Epidermal melanocyte (primary cell): ENCODE measurements around the gene ERGIC1.

Experiments
- DNase-seq: peaks from one replicate; pipeline ENCODE4 v3.0.0; 2011; ENCODE audit warnings: low spot score; ENCODE audit not compliant: insufficient read length

ERGIC1 gene

DNA sequence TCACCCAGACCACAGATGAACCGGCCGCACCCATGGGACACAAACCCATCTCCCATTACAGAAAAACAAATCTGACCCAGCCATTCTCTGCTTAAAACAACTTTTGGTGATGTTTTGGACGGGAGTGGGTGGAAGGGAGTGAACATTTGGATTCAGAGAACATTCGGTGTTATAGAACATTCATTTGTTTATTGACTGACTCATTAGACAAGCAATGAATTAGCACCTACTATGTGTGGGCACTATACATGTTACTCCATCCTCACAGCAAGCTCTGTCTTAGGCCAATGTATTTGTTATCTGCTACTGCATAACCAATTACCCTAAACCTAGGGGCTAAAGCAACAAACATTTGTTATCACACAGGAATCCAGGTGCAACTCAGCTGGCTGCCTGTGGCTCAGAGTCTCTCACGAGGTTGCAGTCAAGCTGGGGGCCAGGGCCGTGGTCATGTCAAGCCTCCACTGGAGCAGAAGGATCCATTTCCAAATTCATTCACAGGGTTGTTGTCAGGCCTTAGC, 5.1 kb upstream of the ERGIC1 start:
- no peak for DNase-seq

DNA sequence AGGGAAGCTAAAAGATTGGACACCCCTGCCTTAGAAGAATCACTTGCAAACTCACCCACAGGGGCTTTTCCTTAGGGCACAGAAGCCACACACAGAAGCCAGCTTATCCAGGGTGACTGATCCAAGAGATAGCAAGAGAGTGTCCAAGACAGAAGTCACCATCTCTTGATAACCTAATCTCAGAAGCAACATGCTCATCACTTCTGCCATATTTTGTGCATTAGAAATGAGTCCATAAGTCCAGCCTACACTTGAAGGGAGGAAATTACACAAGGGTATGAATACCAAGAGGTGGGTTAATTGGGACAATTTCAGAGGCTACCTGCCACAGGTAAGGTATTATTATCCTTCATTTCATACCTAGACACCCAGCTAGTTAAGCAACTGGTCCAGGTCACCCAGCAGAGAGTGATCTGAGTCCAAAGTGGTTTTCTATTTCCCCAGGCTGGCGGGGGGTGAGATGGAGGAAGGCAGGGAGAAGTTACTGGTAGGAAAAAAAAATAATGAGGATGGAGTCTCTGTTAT, 3.7 kb upstream of the ERGIC1 start:
- no peak for DNase-seq

DNA sequence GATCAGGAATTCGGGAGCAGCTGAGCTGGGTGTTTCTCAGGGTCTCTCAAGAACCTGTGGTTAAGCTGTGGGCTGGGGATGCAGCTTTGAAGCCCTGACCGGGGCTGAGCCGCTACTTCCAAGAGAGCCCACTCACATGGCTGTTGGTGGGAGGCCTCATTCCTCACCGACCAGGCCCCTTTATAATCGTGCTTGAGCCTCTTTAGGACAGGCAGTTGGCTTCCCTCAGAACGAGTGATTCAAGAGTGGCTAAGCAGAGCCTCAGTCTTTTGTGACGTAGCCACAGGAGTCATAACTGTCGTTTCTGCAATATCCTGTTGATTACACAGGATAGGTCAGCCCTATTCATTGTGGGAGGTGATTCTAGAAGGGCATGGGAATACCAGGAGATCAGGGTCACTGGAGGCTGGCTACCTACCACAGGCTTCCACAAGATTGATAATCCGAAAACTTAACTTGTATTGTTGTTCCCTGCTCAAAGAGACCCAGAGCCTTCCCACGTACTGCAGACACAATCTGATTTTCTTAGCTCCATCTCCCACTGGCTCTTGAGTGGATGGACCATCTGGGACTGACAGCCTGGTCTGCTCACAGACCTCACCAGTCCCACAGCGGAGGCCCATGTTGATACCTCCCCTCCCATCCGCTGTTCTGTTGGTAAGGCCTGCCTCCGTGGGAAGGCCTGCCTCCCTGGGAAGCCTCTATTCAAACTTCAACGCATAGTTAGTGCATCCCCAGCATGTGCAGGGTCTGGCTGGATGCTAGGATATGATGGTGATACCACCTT, 3.0 kb upstream of the ERGIC1 start:
- DNase-seq, result no peak

DNA sequence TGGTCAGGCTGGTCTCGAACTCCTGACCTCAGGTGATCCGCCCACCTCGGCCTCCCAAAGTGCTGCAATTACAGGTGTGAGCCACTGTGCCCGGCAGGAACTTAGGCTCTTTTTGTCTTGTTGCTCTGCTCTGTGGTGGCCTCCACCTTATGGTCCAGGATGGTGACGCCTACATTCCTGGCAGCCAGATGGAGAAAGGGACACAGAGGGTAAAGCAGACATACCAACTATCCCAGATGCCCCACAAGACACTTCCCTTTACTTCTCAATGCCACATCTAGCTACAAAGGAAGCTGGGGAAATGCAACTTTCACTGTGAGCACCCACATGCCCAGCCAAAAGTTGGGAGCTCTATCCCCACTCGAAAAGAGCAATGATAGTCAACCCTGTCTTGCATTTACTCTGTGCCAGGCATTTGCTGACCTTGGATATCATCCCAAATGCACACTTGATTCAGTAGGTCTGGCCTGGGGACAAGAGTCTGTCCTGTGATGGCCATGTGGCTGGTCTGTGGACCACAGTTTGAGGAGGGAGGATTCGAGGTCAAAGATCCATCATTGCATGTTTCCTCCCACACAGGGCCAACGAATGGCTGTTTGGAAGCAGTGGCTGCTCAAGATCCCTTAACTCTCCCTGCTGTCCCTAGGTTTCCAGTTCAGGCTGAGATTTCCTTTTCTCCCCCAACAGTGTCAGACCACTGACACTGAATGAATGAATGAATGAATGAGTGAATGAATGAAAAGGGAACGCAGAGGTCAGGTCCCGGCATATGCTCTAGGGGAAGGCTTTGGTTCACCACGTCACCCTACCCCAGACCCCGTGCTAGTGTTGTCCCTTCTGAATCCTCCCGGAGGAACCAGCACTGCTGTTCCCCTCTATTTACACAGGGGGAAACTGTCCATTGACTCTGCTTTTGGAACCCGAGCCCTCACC, 1.4 kb upstream of the ERGIC1 start:
- no peak for DNase-seq

DNA sequence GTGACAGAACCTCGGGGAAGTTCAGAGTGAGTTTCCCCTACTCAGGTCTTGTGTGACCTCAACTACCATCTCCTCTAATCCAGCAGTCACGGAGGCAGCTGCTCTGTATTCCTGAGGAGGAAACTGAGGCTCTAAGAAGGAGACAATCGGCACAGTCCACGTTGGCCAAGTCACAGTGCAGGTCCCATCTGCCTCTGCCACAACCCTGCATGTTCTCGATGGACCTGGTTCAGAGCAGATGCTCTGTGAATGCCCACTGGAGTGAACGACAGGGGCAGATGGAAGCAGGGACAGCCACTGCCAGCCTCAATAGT, 722 bp upstream of the ERGIC1 start:
- no peak for DNase-seq

DNA sequence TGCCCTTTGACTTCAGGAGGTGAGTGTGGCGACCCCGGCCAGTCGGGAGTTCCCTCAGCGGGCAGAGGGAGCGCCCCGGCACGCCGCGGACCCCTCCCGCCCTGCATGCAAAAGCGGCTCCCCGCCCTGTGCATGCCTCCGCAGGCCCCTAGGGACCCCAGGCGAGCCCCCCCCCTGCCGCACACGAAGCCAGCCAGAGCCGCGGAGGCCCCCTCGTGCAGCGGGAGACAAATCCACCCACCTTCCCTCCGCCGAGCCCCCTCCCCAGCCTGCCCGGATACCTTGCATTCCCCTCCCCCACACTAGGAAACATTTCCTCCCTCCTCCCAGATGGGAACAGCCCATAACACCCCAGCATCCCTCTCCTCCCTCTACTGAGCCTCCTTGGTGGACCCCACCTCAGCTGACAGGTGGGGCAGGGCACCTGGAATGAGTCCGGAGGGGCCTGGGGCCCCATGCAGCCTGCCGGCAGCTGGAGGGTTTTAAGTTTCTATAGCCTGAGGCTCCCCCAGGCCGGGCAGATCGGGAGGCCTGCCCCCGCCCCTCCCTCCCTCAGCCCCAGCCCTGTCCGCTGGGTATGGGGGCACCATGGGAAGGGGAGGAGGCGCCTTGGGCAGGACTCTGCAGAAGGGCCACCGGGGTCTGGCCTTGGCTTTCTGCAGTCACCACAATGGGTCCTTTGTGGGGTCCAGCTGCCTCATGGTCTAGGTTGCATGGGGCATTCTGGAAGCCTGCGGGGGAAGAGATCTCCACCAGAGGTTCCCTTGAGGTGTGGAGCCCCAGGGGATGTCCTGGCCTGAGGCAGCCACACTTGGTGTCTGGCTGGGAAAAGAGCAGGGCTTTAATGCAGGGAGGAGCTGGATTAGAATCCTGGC, 601 bp downstream of the ERGIC1 start:
- DNase-seq, result peak; percentile 26

DNA sequence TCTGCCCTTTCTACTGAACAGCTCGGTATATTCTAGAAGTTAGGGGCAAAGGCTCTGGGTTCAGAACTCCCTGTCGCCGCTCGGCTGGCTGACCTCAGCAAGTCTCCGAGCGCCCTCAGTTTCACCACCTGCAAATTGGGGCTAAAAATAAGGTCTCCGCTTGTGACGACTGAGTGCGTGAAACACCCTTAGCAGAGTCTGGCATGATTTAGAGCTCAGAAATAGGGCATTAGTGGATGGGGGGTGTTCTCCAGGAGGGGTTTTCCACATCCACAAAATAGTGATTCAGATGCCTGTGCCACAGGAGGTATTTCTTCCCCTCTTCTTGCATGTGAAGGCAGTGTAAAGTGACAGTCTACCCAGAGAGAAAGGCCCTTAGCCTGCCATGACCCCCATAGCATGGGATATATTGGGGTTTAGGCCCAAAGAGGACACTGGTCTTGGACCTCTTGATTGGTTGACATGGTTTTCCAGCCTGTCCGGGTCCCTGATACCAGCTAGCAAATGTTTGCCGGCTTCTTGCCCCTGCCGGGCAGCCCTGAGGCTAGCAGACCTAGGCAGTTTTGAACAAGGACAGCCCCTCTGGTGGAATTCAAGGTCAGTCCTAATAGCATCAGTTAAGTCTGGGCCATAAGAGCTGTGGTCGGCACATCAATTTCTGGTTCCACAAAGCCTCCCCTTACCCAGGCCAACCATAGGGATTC, 1.4 kb downstream of the ERGIC1 start:
- no peak for DNase-seq

DNA sequence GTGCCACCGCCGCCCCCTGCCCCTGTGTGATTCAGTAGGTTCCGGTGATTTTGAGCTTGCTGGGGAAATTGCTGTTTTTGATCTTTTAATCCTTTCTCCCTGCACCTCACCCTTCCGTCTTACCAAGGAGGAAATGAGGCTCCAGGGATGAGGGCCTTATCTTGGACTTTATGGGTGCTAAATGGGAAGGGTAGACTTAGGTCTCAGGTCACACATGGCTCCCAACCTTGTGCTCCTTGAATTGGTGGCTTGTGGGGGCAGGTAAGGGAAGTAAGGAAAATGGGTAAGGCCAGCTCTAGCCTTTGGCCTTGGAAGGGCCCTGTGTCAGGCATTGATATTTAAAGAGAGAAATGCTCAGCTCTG, 1.9 kb downstream of the ERGIC1 start:
- no peak for DNase-seq

DNA sequence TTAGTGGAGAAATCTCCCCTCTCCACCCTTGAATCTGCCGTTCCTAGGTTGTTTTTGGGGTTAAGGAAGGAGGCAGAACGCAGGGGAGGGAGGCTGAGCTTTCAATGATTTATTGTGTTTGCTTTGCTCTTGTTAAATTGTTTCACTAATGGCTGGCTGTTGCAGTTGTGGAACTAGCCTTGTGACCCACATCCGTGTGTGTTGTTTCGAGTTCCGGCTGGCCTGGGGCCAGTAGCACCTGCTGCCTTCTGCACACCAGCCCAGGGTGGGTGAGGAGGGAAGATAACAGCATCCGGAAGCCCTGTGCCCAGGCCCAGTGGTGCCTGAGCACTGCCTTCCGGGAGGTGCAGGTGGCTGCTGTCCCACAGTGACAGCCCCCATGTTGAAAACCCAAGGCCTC, 3.6 kb downstream of the ERGIC1 start:
- DNase-seq, result no peak

DNA sequence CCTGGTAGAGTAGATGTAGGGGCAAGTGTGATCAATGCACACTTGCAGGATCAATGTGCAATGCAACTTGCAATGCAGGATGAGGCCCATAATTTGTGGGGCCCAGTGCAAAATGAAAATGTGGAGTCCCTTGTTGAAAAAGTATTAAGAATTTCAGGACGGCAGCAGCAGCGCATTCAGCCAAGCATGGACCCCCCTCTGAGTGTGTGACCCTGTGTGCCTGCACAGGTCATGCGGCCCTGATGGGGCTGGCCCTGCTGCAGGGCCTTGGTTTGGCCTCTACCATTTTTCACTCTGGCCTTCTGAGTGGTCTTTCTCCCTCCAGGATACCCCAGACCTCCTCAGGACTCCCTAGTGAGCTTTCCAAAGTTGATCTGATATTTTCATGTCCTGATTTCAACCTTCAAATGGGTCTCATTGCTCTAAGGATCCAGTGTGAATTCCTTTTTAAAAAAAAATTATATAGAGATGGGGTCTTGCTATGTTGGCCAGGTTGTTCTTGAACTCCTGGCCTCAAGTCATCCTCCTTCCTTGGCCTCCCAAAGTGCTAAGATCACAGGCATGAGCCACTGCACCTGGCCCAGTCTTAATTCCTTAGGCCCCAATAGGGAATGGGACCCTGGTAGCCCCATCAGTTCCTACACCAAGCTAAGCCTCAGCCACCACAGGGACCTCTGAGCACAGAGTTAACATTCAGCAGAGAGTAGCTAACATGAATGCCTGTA, 4.3 kb downstream of the ERGIC1 start:
- no peak for DNase-seq

DNA sequence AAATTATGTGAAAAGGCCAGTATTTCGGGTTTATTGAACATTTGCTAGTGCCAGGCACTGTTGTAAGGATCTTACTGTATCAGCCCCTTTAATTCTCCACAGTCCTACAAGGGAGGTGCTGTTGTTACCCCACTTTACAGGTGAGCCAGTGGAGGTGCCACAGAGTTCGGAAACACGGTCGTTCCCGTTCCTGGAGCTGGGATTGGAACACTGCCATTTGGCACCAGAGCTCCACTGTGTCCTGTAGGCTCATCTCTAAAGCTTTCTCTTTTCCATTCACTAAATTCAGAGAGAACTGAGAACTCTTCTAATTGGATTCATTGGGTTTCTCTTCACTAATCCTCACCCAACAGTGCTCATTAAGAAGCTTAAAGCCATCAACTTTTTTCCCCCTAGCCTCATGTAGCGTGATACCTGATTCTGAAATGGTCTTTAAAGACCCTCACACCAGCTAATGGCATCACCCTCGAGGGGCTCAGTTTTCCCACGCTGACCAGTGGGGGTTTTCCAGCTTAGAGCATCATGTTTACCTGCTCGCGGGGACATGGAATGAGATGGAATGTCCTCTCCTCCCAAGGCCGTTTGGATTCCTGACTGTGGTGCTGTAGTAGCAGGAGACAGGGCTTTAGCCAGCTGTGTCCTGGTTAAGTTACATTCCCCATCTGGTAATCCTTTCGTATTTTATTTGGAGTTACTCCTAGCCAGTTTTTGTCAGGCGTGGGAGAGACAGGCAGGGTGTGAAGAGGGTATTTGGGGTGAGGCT, 5.8 kb downstream of the ERGIC1 start:
- no peak for DNase-seq

DNA sequence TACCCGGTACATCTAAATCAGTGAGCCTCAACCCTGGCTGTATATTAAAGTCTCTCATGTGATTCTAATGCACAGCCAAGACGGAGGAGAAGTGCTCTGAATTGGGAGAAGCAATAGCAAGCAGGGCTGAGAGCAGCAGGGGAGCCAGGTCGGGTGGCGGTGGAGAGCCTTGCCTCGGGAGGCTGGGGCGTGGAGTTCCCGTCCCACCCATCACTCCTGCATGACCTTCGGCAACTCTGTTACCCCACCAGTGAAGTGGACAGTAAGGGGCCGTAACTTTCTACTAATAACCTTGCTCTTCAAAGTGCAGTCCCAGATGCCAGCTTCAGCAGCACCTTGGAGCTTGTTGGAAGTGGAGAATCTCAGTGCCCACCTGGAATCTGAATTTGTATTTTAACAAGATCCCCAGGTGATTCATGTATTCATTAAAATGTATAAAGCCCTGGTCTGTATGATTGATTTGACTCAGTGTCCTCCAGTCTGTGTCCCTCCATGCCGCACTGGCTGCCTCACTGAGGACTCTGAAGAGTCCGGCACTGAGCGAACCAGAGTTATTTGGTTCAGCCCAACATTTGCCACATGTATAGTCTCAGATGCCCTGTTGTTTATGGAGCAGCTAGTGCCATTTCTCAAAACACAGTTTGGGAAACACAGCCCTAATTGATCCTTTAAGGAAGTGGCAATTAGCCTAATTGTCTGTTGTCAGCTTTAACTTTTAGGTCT, 6.5 kb downstream of the ERGIC1 start:
- no peak for DNase-seq

DNA sequence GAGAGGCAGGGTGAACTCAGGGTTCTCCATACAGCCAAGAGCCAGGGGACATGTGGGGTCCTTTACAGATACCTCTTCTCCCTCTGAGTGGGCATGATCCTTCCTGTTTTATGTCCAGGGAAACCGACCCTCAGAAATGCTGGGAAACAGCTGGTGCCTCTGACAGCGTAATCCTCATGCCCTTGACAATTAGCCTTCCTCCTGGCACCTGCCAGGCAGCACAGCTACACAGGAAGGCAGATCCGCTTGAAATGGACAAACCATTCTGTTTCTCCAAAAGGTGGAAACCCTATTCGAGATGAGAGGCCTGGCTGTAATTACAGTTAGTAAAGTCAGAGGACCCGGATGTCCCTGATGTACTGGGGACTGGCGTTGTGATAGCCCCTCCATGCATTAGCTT, 7.2 kb downstream of the ERGIC1 start:
- no peak for DNase-seq

DNA sequence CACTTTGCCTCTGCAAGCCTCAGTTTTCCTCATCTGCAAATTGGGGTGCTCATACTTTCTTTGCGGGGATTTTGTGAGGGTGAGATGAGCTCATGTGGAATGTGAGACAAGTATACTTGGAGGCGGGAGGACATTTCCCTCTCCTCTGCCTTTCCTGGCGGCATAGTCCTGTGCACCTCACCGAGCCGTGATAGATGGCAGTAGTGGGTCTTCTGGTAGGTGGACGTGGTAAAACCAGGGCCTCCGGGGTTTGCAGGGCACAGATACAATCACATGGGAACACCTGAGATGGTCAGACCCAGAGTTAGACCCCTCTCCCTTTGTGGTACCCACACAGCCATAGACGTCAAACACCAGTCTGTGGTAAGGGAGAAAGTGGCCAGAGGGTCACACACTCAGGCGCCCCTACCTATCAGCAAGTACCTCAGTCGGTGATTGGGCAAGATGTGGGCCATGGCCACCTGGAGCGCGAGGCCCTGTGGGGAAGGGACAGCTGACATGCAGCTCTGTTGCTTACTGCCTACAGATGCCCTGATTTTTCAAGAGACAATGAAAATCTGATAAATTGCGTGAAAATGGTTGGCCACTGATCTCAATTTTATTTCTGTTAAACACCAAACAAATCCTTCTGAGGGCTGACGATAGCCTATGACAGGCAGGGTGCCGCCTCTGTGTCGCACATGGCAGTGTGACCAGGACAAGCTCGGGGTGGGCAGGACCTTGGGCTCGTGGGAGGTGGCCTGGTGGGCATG, 9.9 kb downstream of the ERGIC1 start:
- DNase-seq, result no peak

DNA sequence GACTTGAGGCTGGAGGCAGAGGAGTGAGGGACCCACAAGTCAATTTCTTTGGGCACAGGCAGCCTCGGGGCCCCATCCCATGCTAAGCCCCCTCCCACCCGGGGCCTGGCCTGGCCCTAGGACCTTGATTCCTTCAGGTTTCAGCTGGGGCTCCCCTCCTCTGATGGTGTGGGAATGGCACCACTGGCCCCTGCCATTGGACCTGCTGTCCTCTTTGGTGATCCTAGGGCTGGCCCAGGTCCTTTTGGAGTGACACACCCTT, 10.5 kb downstream of the ERGIC1 start:
- DNase-seq, result no peak

DNA sequence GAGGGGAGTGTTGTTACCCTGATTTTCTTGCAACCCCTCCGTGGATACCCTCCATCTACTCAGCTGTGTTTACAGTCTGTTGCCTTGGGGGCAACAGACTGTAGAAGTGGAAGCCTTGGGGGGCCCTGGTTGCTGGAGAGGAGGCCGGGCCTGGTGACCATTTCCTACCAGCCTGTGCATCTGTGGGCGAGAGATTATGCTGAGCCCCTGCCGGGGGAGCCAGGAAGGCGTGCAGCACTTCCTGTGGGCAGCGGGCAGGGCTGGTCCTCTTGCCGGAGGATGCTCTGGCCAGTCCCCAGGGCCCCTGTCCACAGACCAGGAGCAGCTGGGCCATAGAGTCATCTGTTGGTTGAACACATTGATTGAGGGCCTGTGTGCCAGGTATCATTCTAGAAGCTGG, 11.1 kb downstream of the ERGIC1 start:
- no peak for DNase-seq

DNA sequence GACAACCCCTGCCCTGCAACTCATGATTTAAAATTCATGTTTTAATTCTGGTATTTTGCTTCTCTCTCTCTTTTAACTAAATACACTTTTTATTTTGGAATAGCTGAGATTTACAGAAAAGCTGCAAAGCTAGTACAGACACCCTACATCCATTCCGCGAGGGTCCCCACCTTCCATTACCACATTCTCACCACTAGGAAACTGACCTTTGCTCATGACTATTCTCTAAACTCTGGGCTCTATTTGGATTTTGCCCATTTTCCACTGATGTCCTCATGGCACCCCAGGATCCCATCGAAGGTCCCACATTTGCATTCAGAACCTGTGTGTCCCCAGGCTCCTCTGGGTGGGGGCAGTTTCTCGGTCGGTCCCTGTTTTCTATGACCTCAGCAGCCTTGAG, 11.5 kb downstream of the ERGIC1 start:
- DNase-seq, result no peak

DNA sequence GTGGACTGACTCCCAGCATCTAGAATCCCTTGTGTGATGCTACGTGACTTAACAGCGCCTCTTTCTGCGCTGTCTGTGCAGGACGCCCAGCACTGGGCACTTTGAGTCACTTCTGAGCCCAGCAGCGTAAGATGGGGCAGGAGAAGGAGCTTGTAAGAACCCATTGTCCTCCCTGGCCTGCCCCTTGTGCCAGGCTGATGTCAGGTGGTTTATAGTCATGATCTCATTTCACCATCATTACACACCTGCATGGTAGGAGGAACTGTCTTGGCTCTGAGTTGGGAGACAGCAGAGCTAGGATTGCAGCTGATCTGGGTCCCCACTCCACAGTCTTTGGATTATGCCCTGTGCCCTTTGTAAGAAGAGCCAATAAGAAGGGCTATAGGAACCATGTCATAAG, 12.2 kb downstream of the ERGIC1 start:
- DNase-seq, result no peak
